HUES64 (cell line): Measurements from ENCODE around the gene GARRE1. TPM values are rescaled to one million over a fixed set of nuclear protein-coding genes. Genes with fewer than 3 reads are reported as not detected.
A peak's percentile ranks its signal among the peaks of the same experiment; 100 is the strongest.
"Not testable (repeated sequence)": the region's sequence is repeated elsewhere in the genome, so short reads cannot be mapped to it uniquely, and the experiment has no call there.

Source experiments
- H3K27ac ChIP-seq: 2 replicates; pipeline ENCODE4 v1.7.0; 2013; ENCODE audit warnings: low read depth, low read length, inconsistent platforms
- H3K27me3 ChIP-seq: 2 replicates; pipeline ENCODE4 v1.6.1; 2013; ENCODE audit warnings: mild to moderate bottlenecking, low read length; ENCODE audit not compliant: insufficient read depth
- H3K36me3 ChIP-seq: 2 replicates; pipeline ENCODE4 v1.6.1; 2013; ENCODE audit warnings: mild to moderate bottlenecking, low read length; ENCODE audit not compliant: insufficient read depth
- H3K4me1 ChIP-seq: 2 replicates; pipeline ENCODE4 v1.6.1; 2013; ENCODE audit warnings: mild to moderate bottlenecking, low read length, moderate library complexity; ENCODE audit not compliant: insufficient read depth
- H3K4me3 ChIP-seq: 2 replicates; pipeline ENCODE4 v1.5.1; 2013; ENCODE audit warnings: mild to moderate bottlenecking, low read length, moderate library complexity
- H3K9ac ChIP-seq: 2 replicates; pipeline ENCODE4 v1.6.1; 2013; ENCODE audit warnings: mild to moderate bottlenecking, low read depth, low read length
- H3K9me3 ChIP-seq: 2 replicates; pipeline ENCODE4 v1.6.1; 2013; ENCODE audit warnings: low read depth, low read length; ENCODE audit not compliant: insufficient read depth
- WGBS: fragments of 150-250, 120-280 bp; methylation state at CpG from one replicate; pipeline ENCODE4 v1.1.7; 2013; ENCODE audit warnings: missing lambda C conversion rate; 5-methylcytosine and 5-hydroxymethylcytosine counted together
- polyA plus RNA-seq, 2 experiments: library from polyadenylated mRNA; stranded (reverse); fragments of 50-300 nt; gene quantifications; one replicate each; pipeline ENCODE4 v1.2.3, GENCODE V29; 2013

GARRE1 gene, protein sequence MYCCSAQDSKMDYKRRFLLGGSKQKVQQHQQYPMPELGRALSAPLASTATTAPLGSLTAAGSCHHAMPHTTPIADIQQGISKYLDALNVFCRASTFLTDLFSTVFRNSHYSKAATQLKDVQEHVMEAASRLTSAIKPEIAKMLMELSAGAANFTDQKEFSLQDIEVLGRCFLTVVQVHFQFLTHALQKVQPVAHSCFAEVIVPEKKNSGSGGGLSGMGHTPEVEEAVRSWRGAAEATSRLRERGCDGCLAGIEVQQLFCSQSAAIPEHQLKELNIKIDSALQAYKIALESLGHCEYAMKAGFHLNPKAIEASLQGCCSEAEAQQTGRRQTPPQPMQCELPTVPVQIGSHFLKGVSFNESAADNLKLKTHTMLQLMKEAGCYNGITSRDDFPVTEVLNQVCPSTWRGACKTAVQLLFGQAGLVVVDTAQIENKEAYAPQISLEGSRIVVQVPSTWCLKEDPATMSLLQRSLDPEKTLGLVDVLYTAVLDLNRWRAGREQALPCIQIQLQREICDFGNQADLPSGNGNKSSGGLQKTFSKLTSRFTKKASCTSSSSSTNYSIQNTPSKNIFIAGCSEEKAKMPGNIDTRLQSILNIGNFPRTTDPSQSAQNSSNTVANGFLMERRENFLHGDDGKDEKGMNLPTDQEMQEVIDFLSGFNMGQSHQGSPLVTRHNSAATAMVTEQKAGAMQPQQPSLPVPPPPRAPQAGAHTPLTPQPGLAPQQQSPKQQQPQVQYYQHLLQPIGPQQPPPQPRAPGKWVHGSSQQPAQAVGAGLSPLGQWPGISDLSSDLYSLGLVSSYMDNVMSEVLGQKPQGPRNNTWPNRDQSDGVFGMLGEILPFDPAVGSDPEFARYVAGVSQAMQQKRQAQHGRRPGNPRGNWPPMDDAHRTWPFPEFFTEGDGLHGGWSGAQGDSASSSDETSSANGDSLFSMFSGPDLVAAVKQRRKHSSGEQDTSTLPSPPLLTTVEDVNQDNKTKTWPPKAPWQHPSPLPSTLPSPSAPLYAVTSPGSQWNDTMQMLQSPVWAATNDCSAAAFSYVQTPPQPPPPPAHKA (N-terminal part only)
- polyA plus RNA-seq (2013, experiment 1 of 2): 11.5 TPM
- 12.6 TPM for polyA plus RNA-seq (2013, experiment 2 of 2)

DNA sequence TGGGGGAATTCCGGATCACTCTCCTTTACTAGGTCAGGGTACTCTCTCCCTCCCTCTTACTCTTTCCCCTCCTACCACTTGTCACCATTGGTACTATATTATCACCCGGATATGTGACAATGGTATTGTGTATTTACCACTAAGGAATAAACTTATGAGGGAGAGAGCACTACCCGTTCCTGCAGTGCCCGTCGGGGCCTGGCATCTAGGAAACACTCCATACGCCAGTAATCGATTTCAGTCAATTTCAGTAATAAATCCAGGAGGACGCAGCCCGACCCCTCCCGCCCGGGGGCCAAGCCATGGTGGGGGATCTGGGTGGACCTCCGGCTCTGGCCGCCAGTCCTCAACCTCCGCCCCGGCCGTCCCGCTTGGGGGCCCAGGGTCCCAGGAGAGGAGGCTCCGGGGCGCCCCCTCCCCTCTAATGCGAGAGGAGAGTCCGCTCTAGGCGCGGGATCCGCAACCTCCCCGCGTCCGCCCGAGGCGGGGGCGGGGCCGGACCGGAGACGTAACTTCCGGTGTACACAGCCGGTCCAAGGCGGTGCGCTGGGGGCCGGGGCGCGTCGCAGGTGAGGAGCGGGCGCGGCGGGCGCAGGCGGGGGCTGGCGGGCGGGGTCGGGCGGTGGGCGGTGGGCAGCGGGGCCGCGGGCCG lies at the start of gene GARRE1:
GARRE1 (plus strand) TSS at position 509 of the 652 bp plus-strand sequence. CDS start 45,920 bp downstream, outside the sequence.
- Histone ChIP-seq H3K9ac (peak within 1 kb of the TSS; percentile 80), H3K27me3 (no peaks in the 10 kb centered on the region), H3K27ac (peak within 1 kb of the TSS; percentile 72), H3K9me3 (no peaks in the 10 kb centered on the region), H3K36me3 (no peaks in the 10 kb centered on the region), H3K4me3 (peak within 1 kb of the TSS; percentile 70), H3K4me1 (peaks cover 6% of the 10 kb centered on the region; the same call in 1 of the 2 replicates)
- WGBS: under 1% methylated on average over 55 of the region's 56 CpGs

DNA sequence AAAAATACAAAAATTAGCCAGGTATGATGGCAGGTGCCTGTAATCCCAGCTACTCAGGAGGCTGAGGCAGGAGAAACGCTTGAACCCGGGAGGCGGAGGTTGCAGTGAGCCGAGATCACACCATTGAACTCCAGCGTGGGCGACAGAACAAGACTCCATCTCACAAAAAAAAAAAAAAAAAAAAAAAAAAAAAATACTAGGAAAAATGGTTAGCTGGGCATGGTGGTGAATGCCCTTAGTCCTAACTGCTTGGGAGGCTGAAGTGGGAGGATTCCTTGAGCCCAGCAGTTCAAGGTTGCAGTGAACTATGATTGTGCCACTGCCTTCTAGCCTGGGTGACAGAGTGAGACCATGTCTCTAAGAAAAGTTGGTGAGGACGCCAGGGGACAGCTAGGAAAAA lies 49.0 kb upstream of the GARRE1 start:
- not testable (repeated sequence) for H3K9ac ChIP-seq, H3K27me3 ChIP-seq, H3K27ac ChIP-seq, H3K9me3 ChIP-seq, H3K4me1 ChIP-seq, H3K4me3 ChIP-seq
- WGBS: 96% methylated on average over 5 of the region's 7 CpGs
- H3K36me3 ChIP-seq: peaks cover 86% of the 10 kb centered on the region

DNA sequence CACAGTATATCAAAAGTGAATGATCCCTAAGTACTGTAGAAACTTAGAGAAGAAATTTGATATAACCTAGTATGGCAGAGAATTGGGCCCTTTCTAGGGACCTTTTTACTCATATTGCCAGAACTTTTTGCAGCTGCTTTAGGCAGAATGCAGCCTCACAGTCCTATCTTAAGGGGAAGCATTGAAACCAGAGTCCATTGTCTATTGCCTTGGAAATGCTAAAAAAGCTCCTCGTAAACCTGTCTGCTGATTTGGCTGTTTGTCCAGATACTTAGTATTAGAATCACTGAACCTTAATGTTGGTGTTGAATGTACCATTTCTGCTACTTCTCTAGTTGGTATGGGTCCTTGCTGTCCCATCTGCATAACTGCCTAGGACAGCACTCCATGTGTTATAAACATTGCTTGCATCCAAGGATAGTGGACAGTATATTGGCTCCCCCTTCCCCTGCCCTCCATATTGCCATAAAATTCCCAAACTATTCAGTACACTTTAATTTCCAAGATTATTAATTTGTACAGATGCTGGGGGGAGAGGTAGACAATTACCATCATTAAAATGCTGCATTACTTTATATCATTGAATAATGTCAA lies 46.0 kb upstream of the GARRE1 start:
- no peak overlapping the region for H3K9ac ChIP-seq
- no peaks in the 10 kb centered on the region for H3K9me3 ChIP-seq
- no peak overlapping the region for H3K4me3 ChIP-seq
- WGBS: 91% methylated on average over 1 of the region's 1 CpG
- no peak overlapping the region for H3K27ac ChIP-seq
- H3K27me3 ChIP-seq: no peaks in the 10 kb centered on the region
- peaks cover 86% of the 10 kb centered on the region for H3K36me3 ChIP-seq
- no peaks in the 10 kb centered on the region for H3K4me1 ChIP-seq

DNA sequence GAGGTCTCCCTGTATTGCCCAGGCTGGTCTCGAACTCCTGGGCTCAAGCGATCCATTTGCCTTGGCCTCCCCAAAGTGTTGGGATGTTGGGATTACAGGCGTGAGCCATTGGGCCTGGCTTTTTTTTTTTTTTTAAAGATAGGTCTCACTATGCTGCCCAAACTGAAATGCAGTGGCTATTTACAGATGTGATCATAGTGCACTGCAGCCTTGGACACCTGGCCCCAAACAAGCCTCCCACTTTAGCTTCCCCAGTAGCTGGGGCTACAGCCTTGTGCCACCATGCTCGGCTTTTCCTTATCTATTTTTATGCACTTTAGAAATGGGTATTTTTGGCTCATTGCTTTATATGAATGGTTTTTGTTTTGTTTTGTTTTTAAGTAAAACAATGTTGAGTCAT lies 44.6 kb upstream of the GARRE1 start:
- 100% methylated on average over 3 of the region's 4 CpGs for WGBS
- Histone ChIP-seq H3K36me3 (peaks cover 89% of the 10 kb centered on the region), H3K9me3 (no peaks in the 10 kb centered on the region)

DNA sequence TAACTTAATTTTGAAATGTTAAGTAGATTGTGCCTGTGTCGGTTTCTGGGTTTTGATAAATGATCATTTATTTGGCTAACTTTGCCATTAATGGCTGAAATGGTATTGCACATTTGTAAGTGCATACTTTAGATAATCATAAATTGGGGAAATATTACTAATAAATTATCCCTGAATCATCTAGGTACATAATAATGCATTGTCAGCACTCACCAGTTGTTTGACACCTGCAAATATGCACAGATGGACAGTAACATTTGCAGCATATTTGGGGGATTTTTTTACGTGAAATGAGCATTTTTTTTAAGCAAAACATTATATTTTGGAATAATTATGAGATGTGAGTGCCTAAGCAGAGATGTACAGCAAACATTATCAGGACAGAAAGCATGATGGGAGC lies 41.1 kb upstream of the GARRE1 start:
- H3K9me3 ChIP-seq: no peaks in the 10 kb centered on the region
- H3K27ac ChIP-seq: no peak overlapping the region
- H3K27me3 ChIP-seq: no peaks in the 10 kb centered on the region
- H3K36me3 ChIP-seq: peaks cover 87% of the 10 kb centered on the region
- WGBS: 96% methylated on average over 2 of the region's 2 CpGs
- H3K4me3 ChIP-seq: no peak overlapping the region
- H3K4me1 ChIP-seq: no peaks in the 10 kb centered on the region
- no peak overlapping the region for H3K9ac ChIP-seq

More for the DNA sequence above, 44.6 kb upstream of the GARRE1 start:
- H3K27me3 ChIP-seq: no peaks in the 10 kb centered on the region
- H3K4me1 ChIP-seq: no peaks in the 10 kb centered on the region
- H3K4me3 ChIP-seq: no peak overlapping the region
- H3K9ac ChIP-seq: no peak overlapping the region
- H3K27ac ChIP-seq: no peak overlapping the region

DNA sequence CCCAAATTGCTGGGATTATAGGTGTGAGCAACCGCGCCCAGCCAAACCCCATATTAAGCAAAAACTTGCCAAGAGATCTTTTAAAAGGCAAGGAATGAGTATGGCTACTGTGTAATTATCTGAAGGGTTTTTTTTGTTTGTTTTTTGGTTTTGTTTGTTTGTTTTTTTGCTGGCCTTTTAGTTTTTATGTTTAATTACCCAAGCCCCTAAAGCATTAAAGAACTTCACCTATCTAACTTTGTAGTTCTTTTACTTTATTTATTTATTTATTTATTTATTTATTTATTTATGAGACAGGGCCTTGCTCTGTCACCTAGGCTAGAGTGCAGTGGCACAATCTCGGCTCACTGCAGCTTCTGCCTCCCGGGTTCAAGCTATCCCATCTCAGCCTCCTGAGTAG lies 40.3 kb upstream of the GARRE1 start:
- no peaks in the 10 kb centered on the region for H3K4me1 ChIP-seq
- H3K36me3 ChIP-seq: peaks cover 87% of the 10 kb centered on the region
- 94% methylated on average over 4 of the region's 4 CpGs for WGBS

DNA sequence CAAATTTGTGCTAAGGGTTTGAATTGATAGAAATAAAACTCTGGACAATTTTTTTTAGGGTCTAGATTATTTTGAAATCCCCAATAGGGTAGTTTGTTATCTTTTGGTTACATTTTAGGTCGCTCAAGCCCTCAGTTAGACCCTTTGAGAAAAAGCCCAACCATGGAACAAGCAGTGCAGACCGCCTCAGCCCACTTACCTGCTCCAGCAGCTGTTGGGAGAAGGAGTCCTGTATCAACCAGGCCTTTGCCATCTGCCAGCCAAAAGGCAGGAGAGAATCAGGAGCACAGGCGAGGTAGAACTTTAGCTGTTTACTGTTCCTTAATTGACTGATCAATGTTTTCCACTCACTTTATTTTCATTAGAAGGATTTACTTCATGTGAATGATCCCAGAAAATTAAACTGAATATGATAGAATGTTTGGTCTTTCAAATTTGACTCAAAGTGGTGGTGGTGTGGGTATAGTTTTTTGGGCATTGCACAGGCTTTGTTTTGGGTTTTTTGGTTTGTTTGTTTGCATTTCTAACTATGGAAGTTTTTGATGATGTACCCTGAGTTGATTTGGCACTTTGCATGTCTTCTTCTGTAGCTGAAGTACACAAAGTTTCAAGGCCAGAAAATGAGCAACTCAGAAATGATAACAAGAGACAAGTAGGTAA lies 39.2 kb upstream of the GARRE1 start:
- no peaks in the 10 kb centered on the region for H3K27me3 ChIP-seq
- WGBS: 100% methylated on average over 3 of the region's 3 CpGs
- peaks cover 87% of the 10 kb centered on the region for H3K36me3 ChIP-seq
- no peak overlapping the region for H3K27ac ChIP-seq
- H3K9me3 ChIP-seq: no peaks in the 10 kb centered on the region
- H3K4me1 ChIP-seq: no peaks in the 10 kb centered on the region
- H3K4me3 ChIP-seq: no peak overlapping the region
- H3K9ac ChIP-seq: no peak overlapping the region

More for the DNA sequence above, 40.3 kb upstream of the GARRE1 start:
- Histone ChIP-seq H3K27ac (no peak overlapping the region), H3K9me3 (no peaks in the 10 kb centered on the region), H3K9ac (no peak overlapping the region), H3K4me3 (no peak overlapping the region), H3K27me3 (no peaks in the 10 kb centered on the region)

DNA sequence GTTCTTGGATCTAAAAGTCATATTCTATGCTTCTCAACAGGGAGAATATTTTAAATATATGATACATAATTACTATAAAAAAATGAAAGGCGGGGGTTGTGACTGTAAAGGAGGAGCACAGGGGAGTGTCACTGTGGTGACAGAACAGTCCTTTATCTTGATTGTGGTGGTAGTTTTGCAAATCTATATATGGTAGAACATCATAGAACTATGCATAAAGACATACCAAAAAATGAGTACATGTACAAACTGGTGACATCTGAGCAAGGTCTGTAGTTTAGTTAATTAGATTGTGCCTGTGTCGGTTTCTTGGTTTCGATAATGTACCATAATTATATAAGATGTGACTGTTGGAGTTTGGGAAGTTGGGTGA lies 38.7 kb upstream of the GARRE1 start:
- no peaks in the 10 kb centered on the region for H3K9me3 ChIP-seq
- H3K4me1 ChIP-seq: no peaks in the 10 kb centered on the region
- H3K9ac ChIP-seq: no peak overlapping the region
- no peaks in the 10 kb centered on the region for H3K27me3 ChIP-seq
- H3K36me3 ChIP-seq: peaks cover 87% of the 10 kb centered on the region
- H3K4me3 ChIP-seq: no peak overlapping the region
- WGBS: 93% methylated on average over 3 of the region's 3 CpGs
- no peak overlapping the region for H3K27ac ChIP-seq

DNA sequence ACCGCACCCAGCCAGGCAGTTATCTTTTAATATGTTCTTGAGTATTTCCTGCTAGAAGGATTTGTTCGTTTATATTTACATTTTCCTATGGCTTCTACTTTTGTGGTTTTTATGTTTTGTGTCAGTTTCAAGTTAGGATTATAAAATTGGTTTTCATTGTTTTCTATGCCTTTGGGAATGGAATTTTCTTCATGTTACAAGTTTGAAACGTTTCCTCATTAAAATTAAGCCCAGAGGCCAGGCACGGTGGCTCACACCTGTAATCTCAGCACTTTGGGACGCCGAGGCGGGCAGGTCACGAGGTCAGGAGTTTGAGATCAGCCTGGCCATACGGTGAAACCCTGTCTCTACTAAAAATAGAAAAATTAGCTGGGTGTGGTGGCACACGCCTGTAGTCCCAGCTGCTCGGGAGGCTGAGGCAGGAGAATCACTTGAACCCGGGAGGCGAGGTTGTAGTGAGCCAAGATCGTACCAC lies 37.6 kb upstream of the GARRE1 start:
- not testable (repeated sequence) for H3K27me3 ChIP-seq, H3K4me1 ChIP-seq, H3K27ac ChIP-seq, H3K4me3 ChIP-seq, H3K9ac ChIP-seq, H3K9me3 ChIP-seq
- peaks cover 87% of the 10 kb centered on the region for H3K36me3 ChIP-seq
- 94% methylated on average over 14 of the region's 14 CpGs for WGBS
